ENCODE results near the gene HLX. TPM values are rescaled to one million over a fixed set of nuclear protein-coding genes. Genes with fewer than 3 reads are reported as not detected.

HLX gene
- total and polyA plus RNA-seq, 7 experiments from 2014 or later = 0.27 to 11.0 (median 2.1) TPM; not detected in 3

GRCh38 chr1:220880726-220881506 is 1.7 kb downstream of the HLX start:
- peaks cover 68 to 76% (median 70%) of the 10 kb centered on the region in 5 donors for H3K27me3 Mint-ChIP-seq
- peaks cover 0 to 9% of the 10 kb centered on the region in 2 donors for H3K4me1 ChIP-seq (ENCODE audit: control insufficient read depth in 2 of 2, insufficient read depth in 2 of 2, low read length in 2 of 2)
- H3K27ac ChIP-seq (ENCODE audit: low read depth, low read length) = no peak overlapping the region
- ChIA-PET CTCF (no interaction called here), POLR2A (no interaction called here)
- no peak overlapping the region for H3K4me3 ChIP-seq (ENCODE audit: low read length)
- peak overlapping the region; percentile 39 to 81 (median 68) for H3K4me3 Mint-ChIP-seq
- intact Hi-C loops (cut with micrococcal nuclease) = no loop called here
- no peaks in the 10 kb centered on the region for H3K36me3 ChIP-seq (ENCODE audit: control insufficient read depth in 2 of 3, insufficient read depth in 3 of 3, low read length in 3 of 3)
- H3K9me3 Mint-ChIP-seq = peaks cover 0 to 3% (median 0%) of the 10 kb centered on the region in 11 donors
- DNase-seq (no peak), ATAC-seq (no peak)
- H3K9me3 ChIP-seq (ENCODE audit: control insufficient read depth in 2 of 3, low read length in 3 of 3) = no peaks in the 10 kb centered on the region
- peaks cover 0 to 12% of the 10 kb centered on the region in 2 donors for H3K27me3 ChIP-seq (ENCODE audit: control insufficient read depth in 2 of 2, insufficient read depth in 2 of 2, low read length in 2 of 2)
- H3K4me1 Mint-ChIP-seq = peaks cover 20 to 38% (median 35%) of the 10 kb centered on the region in 7 donors
- peak overlapping the region in 1 of 9 donors; percentile 48 for H3K27ac Mint-ChIP-seq
- H3K36me3 Mint-ChIP-seq = no peaks in the 10 kb centered on the region

GRCh38 chr1:220882061-220882891 is 3.0 kb downstream of the HLX start:
- DNase-seq (no peak), ATAC-seq (no peak)
- Histone ChIP-seq H3K27me3 (ENCODE audit: control insufficient read depth in 2 of 2, insufficient read depth in 2 of 2, low read length in 2 of 2) (peaks cover 0 to 12% of the 10 kb centered on the region in 2 donors), H3K27ac (ENCODE audit: low read depth, low read length) (no peak overlapping the region), H3K36me3 (ENCODE audit: control insufficient read depth in 2 of 3, insufficient read depth in 3 of 3, low read length in 3 of 3) (no peaks in the 10 kb centered on the region), H3K4me1 (ENCODE audit: control insufficient read depth in 2 of 2, insufficient read depth in 2 of 2, low read length in 2 of 2) (peaks cover 0 to 9% of the 10 kb centered on the region in 2 donors), H3K9me3 (ENCODE audit: control insufficient read depth in 2 of 3, low read length in 3 of 3) (no peaks in the 10 kb centered on the region), H3K4me3 (ENCODE audit: low read length) (no peak overlapping the region)
- peaks cover 0 to 5% (median 0%) of the 10 kb centered on the region in 11 donors for H3K9me3 Mint-ChIP-seq
- peaks cover 20 to 32% (median 31%) of the 10 kb centered on the region in 7 donors for H3K4me1 Mint-ChIP-seq
- intact Hi-C loops (cut with micrococcal nuclease) = no loop called here
- peaks cover 66 to 80% (median 72%) of the 10 kb centered on the region in 5 donors for H3K27me3 Mint-ChIP-seq
- peak overlapping the region in 2 of 10 donors; percentile 36 to 39 for H3K4me3 Mint-ChIP-seq
- ChIA-PET POLR2A (no interaction called here), CTCF (interaction anchor here (0.7 kb wide), 1 partner anchor 1577 kb away, joined by 4 read pairs; no protein-coding TSS in a partner anchor)
- no peaks in the 10 kb centered on the region for H3K36me3 Mint-ChIP-seq
- no peak overlapping the region for H3K27ac Mint-ChIP-seq

- Mint-ChIP-seq H3K4me3 (no peak overlapping the region), H3K27me3 (peaks cover 65 to 79% (median 72%) of the 10 kb centered on the region in 5 donors), H3K36me3 (no peaks in the 10 kb centered on the region), H3K9me3 (peaks cover 0 to 8% (median 0%) of the 10 kb centered on the region in 11 donors), H3K27ac (no peak overlapping the region), H3K4me1 (peaks cover 12 to 15% (median 13%) of the 10 kb centered on the region in 7 donors)
- H3K4me3 ChIP-seq (ENCODE audit: low read length) = no peak overlapping the region
- H3K4me1 ChIP-seq (ENCODE audit: control insufficient read depth in 2 of 2, insufficient read depth in 2 of 2, low read length in 2 of 2) = peaks cover 0 to 9% of the 10 kb centered on the region in 2 donors
- H3K27me3 ChIP-seq (ENCODE audit: control insufficient read depth in 2 of 2, insufficient read depth in 2 of 2, low read length in 2 of 2) = peaks cover 0 to 9% of the 10 kb centered on the region in 2 donors
- intact Hi-C loops (cut with micrococcal nuclease) = no loop called here
- DNase-seq = no peak
- no peak overlapping the region for H3K27ac ChIP-seq (ENCODE audit: low read depth, low read length)
- no peak for ATAC-seq
- no peaks in the 10 kb centered on the region for H3K9me3 ChIP-seq (ENCODE audit: control insufficient read depth in 2 of 3, low read length in 3 of 3)
- ChIA-PET POLR2A (no interaction called here), CTCF (no interaction called here)
- H3K36me3 ChIP-seq (ENCODE audit: control insufficient read depth in 2 of 3, insufficient read depth in 3 of 3, low read length in 3 of 3) = no peaks in the 10 kb centered on the region
These were observed 5.1 kb downstream of the HLX start for GRCh38 chr1:220884109-220884980.

- H3K4me3 Mint-ChIP-seq = no peak overlapping the region
- H3K9me3 ChIP-seq (ENCODE audit: control insufficient read depth in 2 of 3, low read length in 3 of 3) = no peaks in the 10 kb centered on the region
- DNase-seq (no peak), ATAC-seq (no peak)
- peaks cover 68 to 85% (median 79%) of the 10 kb centered on the region in 5 donors for H3K27me3 Mint-ChIP-seq
- peaks cover 10 to 14% (median 11%) of the 10 kb centered on the region in 7 donors for H3K4me1 Mint-ChIP-seq
- H3K27me3 ChIP-seq (ENCODE audit: control insufficient read depth in 2 of 2, insufficient read depth in 2 of 2, low read length in 2 of 2) = peaks cover 0 to 7% of the 10 kb centered on the region in 2 donors
- H3K27ac Mint-ChIP-seq = no peak overlapping the region
- H3K36me3 ChIP-seq (ENCODE audit: control insufficient read depth in 2 of 3, insufficient read depth in 3 of 3, low read length in 3 of 3) = no peaks in the 10 kb centered on the region
- CTCF ChIA-PET = no interaction called here
- no peak overlapping the region for H3K4me3 ChIP-seq (ENCODE audit: low read length)
- intact Hi-C loops (cut with micrococcal nuclease) = no loop called here
- no peak overlapping the region for H3K27ac ChIP-seq (ENCODE audit: low read depth, low read length)
- H3K36me3 Mint-ChIP-seq = no peaks in the 10 kb centered on the region
- peaks cover 0 to 8% (median 0%) of the 10 kb centered on the region in 11 donors for H3K9me3 Mint-ChIP-seq
- peaks cover 0 to 2% of the 10 kb centered on the region in 2 donors for H3K4me1 ChIP-seq (ENCODE audit: control insufficient read depth in 2 of 2, insufficient read depth in 2 of 2, low read length in 2 of 2)
- POLR2A ChIA-PET = no interaction called here
These were observed 6.0 kb downstream of the HLX start for GRCh38 chr1:220884981-220885918.

- H3K36me3 Mint-ChIP-seq = no peaks in the 10 kb centered on the region
- Histone ChIP-seq H3K36me3 (ENCODE audit: control insufficient read depth in 2 of 3, insufficient read depth in 3 of 3, low read length in 3 of 3) (no peaks in the 10 kb centered on the region), H3K9me3 (ENCODE audit: control insufficient read depth in 2 of 3, low read length in 3 of 3) (no peaks in the 10 kb centered on the region), H3K4me3 (ENCODE audit: low read length) (no peak overlapping the region), H3K4me1 (ENCODE audit: control insufficient read depth in 2 of 2, insufficient read depth in 2 of 2, low read length in 2 of 2) (no peaks in the 10 kb centered on the region), H3K27me3 (ENCODE audit: control insufficient read depth in 2 of 2, insufficient read depth in 2 of 2, low read length in 2 of 2) (no peaks in the 10 kb centered on the region), H3K27ac (ENCODE audit: low read depth, low read length) (no peak overlapping the region)
- H3K9me3 Mint-ChIP-seq = peaks cover 0 to 6% (median 0%) of the 10 kb centered on the region in 11 donors
- DNase-seq (no peak), ATAC-seq (no peak)
- intact Hi-C loops (cut with micrococcal nuclease) = no loop called here
- CTCF ChIA-PET = no interaction called here
- POLR2A ChIA-PET = no interaction called here
- H3K27ac Mint-ChIP-seq = no peak overlapping the region
- H3K27me3 Mint-ChIP-seq = peaks cover 68 to 85% (median 79%) of the 10 kb centered on the region in 5 donors
- H3K4me1 Mint-ChIP-seq = peaks cover 3 to 10% (median 4%) of the 10 kb centered on the region in 7 donors
- no peak overlapping the region for H3K4me3 Mint-ChIP-seq
These were observed 6.7 kb downstream of the HLX start for GRCh38 chr1:220885971-220886370.

Data from naive thymus-derived CD4-positive, alpha-beta T cell (primary cell).